DMS53 treated with DMSO at 0.1 percent for 48 hours (cell line): Measurements from ENCODE around the gene MYO7B.
A peak's percentile ranks its signal among the peaks of the same experiment; 100 is the strongest.

Source experiments
- DNase-seq: peaks from one replicate; lab custom pipeline; 2025; ENCODE audit not compliant: unreplicated experiment; lab: John Stamatoyannopoulos, UW

The MYO7B gene

GRCh38 chr2:127675331-127676261 is 140.1 kb downstream of the MYO7B start, which contains the start of gene LIMS2:
Gene LIMS2, minus strand, starts transcription at chr2:127675530. Its CDS starts 506 bp downstream, at chr2:127675024.
- no peak for DNase-seq

- DNase-seq: no peak
Observed at GRCh38 chr2:127676906-127677305, 141.4 kb downstream of the MYO7B start.

- peak; percentile 47 for DNase-seq
Observed at GRCh38 chr2:127678531-127678930, 143.0 kb downstream of the MYO7B start.

DNA sequence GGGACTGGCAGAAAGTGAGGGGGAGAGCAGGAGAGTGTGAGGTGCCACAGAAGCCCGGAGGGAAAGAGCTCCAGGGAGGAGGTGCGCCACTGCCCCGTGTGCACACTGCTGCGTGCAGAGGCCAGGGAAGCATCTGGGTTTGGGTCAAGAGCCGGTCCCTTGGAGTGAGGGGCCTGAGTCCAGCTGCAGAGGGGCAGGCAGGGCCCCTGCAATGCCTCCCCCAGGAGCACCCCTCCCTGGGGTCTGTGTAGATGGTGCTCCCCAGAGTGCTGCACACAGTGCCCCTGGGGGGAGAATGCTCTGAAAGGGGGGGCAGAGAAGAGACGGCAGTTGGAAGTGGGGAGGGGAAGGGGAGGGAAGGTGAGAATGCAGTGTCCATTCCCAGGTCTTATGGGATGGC is 143.5 kb downstream of the MYO7B start:
- no peak for DNase-seq

DNA sequence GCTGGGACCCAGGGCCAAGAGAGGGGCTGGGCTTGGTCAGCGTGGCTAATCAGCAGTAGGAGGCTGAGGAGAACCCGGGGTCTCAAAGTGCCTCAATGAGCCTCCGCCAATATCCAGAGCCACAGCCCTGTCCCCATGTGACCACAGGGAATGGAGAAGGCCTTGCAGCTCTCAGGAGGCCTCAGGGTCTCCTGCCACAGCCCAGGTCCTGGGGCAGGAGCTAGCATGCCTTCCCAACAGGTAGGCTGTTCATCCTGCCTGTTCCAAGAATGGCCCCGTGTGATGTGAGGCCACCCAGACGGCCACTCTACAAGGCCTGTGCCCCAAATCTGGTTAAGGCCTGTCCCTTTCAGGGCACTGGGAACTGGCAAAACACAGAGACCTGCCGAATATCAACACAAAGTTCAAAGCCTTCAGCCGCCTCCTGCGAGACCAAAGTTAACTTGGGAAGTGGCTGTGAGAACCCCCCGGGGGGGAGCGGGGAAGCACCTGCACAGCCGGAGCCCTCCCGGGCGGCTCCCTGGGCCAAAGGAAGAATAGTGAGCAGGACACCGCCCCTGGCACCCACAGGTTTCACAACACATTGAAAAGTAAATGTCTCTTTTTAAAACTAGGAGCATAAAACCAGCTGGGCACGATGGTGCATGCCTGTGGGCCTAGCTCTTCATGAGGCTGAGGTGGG is 144.3 kb downstream of the MYO7B start:
- DNase-seq: no peak

- DNase-seq: no peak
Observed at GRCh38 chr2:127680706-127681287, 145.3 kb downstream of the MYO7B start.

- DNase-seq: no peak
Observed at GRCh38 chr2:127681288-127681804, 145.9 kb downstream of the MYO7B start.

- no peak for DNase-seq
Observed at GRCh38 chr2:127681976-127682857, 146.7 kb downstream of the MYO7B start.

- DNase-seq: no peak
Observed at GRCh38 chr2:127683056-127683455, 147.6 kb downstream of the MYO7B start.

GRCh38 chr2:127683757-127684156 is 148.3 kb downstream of the MYO7B start:
- no peak for DNase-seq

DNA sequence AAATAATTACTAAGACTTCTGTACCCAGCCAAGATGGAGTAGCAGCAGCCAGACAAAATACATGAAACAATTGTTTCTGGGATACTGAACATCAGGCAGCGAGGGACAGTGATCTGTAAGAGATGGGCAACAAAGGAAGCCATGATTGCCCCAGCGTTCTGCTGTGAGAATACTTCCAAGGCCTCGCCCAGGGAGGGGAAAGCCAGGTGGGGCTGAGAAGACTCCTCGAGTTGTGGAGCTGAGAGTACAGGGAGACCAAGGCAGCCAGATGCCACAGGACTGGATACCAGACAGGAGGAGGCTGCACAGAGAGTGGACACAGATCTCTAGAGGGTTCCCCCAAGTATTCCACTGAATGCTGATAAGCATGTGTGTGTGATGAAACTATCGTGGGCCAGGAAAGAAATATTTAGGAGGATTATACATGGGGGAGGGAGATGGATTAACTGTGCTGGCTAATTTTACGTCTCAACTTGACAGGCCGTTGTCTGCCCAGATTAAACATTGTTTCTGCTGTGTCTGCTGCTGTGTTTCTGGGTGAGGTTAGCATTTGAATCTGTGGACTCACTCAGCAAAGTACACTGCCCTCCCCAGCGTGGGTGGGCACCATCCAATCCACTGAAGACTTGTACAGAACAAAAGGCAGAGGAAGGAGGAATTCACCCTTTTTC is 150.1 kb downstream of the MYO7B start:
- no peak for DNase-seq
